Measurements from ENCODE around the gene ANO6. TPM values are rescaled to one million over a fixed set of nuclear protein-coding genes. Genes with fewer than 3 reads are reported as not detected.

Gene ANO6
- polyA plus RNA-seq, 1 donor (not counting 4 experiments of a cell fraction or from before 2014, with no cell fraction given): 64.3 TPM

GRCh38 chr12:45284096-45284901, 68.4 kb downstream of the ANO6 start:
- Histone ChIP-seq H3K4me1 (ENCODE audit: control insufficient read depth, extremely low read depth, insufficient read depth, low read length) (peaks cover 8% of the 10 kb centered on the region), H3K9me1 (ENCODE audit: control insufficient read depth, extremely low read depth, insufficient read depth, low read length) (peaks cover 5% of the 10 kb centered on the region), H3K79me2 (ENCODE audit: control insufficient read depth, insufficient read depth, low read length) (peaks cover 78% of the 10 kb centered on the region), H3K27ac (ENCODE audit: control insufficient read depth, insufficient read depth, low read length) (no peak overlapping the region), H4K20me1 (ENCODE audit: control insufficient read depth, extremely low read depth, insufficient read depth, low read length) (no peaks in the 10 kb centered on the region), H3K9ac (ENCODE audit: control insufficient read depth, extremely low read depth, insufficient read depth, low read length) (no peak overlapping the region), H3K9me3 (ENCODE audit: control insufficient read depth, low read depth, low read length) (no peaks in the 10 kb centered on the region), H3K4me3 (ENCODE audit: control insufficient read depth in 2 of 3, extremely low read depth in 1 of 3, insufficient read depth in 2 of 3, low read depth in 1 of 3, low read length in 3 of 3) (no peak overlapping the region), H2AFZ (ENCODE audit: control insufficient read depth, low read length) (no peak overlapping the region), H3K36me3 (ENCODE audit: control insufficient read depth in 2 of 2, extremely low read depth in 1 of 2, insufficient read depth in 2 of 2, low read length in 2 of 2) (peaks cover 8 to 16% of the 10 kb centered on the region in 2 experiments), H3K27me3 (ENCODE audit: control insufficient read depth, extremely low read depth, insufficient read depth, low read length) (no peaks in the 10 kb centered on the region), H3K4me2 (ENCODE audit: control insufficient read depth, extremely low read depth, insufficient read depth, low read depth, low read length) (no peak overlapping the region)
- dilution Hi-C loops (cut with MboI; ENCODE audit: extremely low pct_ligation_motif_present, low sequenced_read_pairs): no loop called here
- FAIRE-seq (no peak), DNase-seq (ENCODE audit: low read depth, low spot score) (no peak)
- TF ChIP-seq CTCF (optimal IDR thresholded peaks at IDR 0.05 in 1 of 3, IDR thresholded peaks at IDR 0.05 in 1 of 3, conservative IDR thresholded peaks at IDR 0.05 in 1 of 3; ENCODE audit: extremely low read depth in 1 of 3, insufficient read depth in 2 of 3, low read length in 3 of 3) (no peak), EZH2 (IDR thresholded peaks at IDR 0.05; ENCODE audit: low read length) (no peak)

GRCh38 chr12:45285717-45286116, 69.8 kb downstream of the ANO6 start:
- Histone ChIP-seq H3K79me2 (ENCODE audit: control insufficient read depth, insufficient read depth, low read length) (peaks cover 70% of the 10 kb centered on the region), H3K9me3 (ENCODE audit: control insufficient read depth, low read depth, low read length) (no peaks in the 10 kb centered on the region), H3K4me1 (ENCODE audit: control insufficient read depth, extremely low read depth, insufficient read depth, low read length) (peaks cover 19% of the 10 kb centered on the region), H3K4me2 (ENCODE audit: control insufficient read depth, extremely low read depth, insufficient read depth, low read depth, low read length) (no peak overlapping the region), H3K27me3 (ENCODE audit: control insufficient read depth, extremely low read depth, insufficient read depth, low read length) (no peaks in the 10 kb centered on the region), H3K4me3 (ENCODE audit: control insufficient read depth in 2 of 3, extremely low read depth in 1 of 3, insufficient read depth in 2 of 3, low read depth in 1 of 3, low read length in 3 of 3) (no peak overlapping the region), H3K27ac (ENCODE audit: control insufficient read depth, insufficient read depth, low read length) (no peak overlapping the region), H3K9ac (ENCODE audit: control insufficient read depth, extremely low read depth, insufficient read depth, low read length) (no peak overlapping the region), H3K9me1 (ENCODE audit: control insufficient read depth, extremely low read depth, insufficient read depth, low read length) (peaks cover 5% of the 10 kb centered on the region), H3K36me3 (ENCODE audit: control insufficient read depth in 2 of 2, extremely low read depth in 1 of 2, insufficient read depth in 2 of 2, low read length in 2 of 2) (peaks cover 8 to 11% of the 10 kb centered on the region in 2 experiments), H2AFZ (ENCODE audit: control insufficient read depth, low read length) (no peak overlapping the region), H4K20me1 (ENCODE audit: control insufficient read depth, extremely low read depth, insufficient read depth, low read length) (no peaks in the 10 kb centered on the region)
- DNase-seq (ENCODE audit: low read depth, low spot score) (no peak), FAIRE-seq (no peak)
- TF ChIP-seq CTCF (optimal IDR thresholded peaks at IDR 0.05 in 1 of 3, IDR thresholded peaks at IDR 0.05 in 1 of 3, conservative IDR thresholded peaks at IDR 0.05 in 1 of 3; ENCODE audit: extremely low read depth in 1 of 3, insufficient read depth in 2 of 3, low read length in 3 of 3) (no peak), EZH2 (IDR thresholded peaks at IDR 0.05; ENCODE audit: low read length) (no peak)
- dilution Hi-C loops (cut with MboI; ENCODE audit: extremely low pct_ligation_motif_present, low sequenced_read_pairs): no loop called here

Data from keratinocyte (primary cell).